HG03571 (cell line): ENCODE measurements around the gene CDT1.

Experiments
- ATAC-seq: cut with Tn5 transposase; IDR thresholded peaks from one replicate; pipeline ENCODE4 v1.9.1; 2021; ENCODE audit not compliant: unreplicated experiment

The CDT1 gene

DNA sequence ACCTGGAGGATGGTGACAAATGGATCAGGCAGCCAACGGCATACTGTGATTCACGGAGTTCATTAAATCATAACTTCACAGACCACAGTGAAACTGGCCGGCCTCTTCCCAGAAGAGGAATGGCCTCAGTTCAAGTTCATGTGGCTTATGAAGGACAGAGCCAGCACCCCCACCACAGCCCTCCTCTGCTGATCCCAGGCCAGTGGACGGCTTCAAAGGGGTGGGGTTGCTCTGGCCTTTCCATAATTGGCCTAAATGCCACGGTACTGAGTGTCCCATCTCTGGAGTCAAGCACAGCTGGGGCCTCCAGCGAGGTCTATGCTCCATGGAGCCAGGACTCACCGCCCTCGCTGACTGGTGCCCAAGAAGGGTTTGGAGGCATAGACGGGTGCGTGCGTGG is 31.8 kb downstream of the CDT1 start:
- ATAC-seq: no peak

GRCh38 chr16:88835818-88836217 is 32.2 kb downstream of the CDT1 start:
- ATAC-seq: no peak

GRCh38 chr16:88836791-88837190 is 33.2 kb downstream of the CDT1 start:
- no peak for ATAC-seq

- ATAC-seq: no peak
These were observed 34.2 kb downstream of the CDT1 start for GRCh38 chr16:88837806-88838205.

DNA sequence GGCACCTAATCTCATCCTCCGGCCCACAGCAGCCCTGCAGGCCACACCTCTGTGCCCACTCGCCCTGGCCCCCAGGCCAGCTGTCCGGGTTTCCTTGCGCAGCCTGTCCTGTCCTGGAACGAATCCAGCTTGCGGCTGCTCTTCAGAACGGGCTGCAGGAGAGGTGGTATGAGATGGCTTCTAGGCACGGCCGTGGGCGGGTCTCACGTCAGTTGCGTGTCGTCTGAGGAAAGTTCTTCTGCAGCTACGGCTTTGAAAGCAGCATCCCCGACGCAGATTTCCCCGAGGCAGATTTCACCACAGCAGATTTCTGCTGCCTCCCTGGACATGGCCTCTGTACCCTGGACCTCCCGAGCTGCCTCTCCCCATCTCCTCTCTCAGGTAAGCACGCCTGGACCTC is 35.0 kb downstream of the CDT1 start:
- no peak for ATAC-seq

DNA sequence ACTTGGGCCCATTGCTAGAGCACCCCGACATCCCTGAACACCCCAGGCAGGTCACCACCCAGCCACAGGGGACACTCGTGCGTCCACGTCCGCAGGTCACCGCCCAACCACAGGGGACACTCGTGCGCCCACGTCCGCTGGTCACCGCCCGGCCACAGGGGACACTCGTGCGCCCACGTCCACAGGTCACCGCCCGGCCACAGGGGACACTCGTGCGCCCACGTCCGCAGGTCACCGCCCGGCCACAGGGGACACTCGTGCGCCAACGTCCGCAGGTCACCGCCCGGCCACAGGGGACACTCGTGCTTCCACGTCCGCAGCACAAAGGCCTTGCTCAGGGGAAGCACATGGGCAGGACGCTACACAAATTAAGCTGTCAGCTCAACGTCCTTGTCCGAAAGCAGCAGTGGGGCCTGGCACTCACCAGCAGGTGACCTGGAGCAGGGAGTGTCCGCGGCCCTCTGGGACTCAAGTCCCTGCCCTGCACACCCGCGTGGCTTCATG is 35.5 kb downstream of the CDT1 start:
- ATAC-seq: no peak

DNA sequence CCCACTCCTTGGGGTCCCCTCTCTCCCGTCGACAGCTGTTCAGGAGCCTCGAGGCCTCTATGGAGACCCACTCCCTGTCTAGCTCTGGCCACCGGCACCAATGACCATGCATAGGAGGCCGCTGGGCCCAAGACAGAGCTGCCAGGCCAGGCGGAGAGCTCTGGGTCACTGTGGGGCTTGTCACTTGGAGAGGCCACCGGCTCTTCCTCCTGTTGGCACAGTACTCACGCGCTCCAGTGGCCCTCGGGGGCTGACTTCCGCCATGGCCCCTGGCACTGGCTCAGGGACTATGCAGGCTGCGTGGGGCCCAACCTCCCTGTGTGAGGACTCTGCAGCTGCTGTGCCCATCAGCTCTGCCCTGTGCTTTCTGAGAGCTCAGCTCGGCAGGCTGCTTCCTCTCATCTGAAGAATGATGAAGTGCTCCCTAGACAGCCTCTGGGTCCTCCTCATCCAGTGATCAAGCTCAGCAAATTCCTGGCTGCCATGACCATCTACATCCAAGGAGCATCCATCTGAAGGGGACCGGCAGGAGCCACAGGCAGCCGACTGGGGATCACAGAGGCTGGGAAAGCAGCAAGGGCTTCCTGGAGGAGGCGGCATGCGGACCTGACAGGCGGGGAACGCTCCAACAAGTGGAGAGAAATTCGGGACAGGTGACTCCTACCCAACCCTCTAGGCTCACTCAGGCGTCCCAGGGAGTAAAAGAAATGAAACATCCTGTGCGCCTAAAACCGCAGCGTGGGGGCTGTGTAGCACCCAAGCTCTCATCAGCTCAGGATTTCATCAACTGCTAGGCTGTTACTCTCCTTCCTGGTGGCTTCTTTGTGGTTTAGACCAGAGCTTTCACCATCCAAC is 36.4 kb downstream of the CDT1 start:
- ATAC-seq: no peak

GRCh38 chr16:88840600-88841215 is 37.1 kb downstream of the CDT1 start:
- no peak for ATAC-seq

DNA sequence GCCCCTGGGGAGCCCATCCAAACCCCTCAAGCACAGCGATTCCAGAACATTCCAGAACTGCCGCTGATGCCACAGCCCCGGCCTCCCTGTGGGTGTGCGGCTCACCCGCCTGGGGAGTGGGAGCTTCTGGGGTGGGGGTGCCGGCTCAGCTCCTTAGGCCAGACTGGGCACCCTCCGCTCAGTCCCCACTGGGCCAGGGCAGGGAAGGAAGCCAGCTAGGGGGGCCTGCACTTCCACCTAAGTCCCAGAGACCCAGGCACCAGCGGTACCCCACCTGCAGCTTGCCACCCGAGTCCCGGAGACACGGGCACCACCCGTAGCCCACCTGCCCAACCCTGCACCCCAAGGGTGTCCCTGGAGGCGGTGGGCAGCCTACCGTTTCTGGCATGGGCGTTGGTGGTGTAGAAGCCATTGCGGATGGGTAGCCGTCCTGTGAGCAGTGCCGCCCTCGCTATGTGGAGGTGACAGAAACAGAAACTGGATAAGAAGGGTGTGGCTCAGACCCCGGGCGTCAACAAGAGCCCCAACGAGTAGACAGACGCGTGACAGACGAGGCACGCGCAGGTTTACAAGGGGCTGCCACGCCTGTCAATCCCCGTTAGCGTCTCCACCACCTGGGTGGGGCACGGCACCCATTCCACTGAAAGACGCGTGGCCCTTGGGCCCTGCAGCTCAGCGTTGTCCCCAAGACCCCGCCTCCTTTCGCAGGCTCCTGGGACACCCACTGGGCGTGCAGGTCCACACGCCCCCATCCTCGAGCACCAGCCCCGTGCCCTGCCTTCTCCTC is 38.1 kb downstream of the CDT1 start:
- ATAC-seq: no peak

DNA sequence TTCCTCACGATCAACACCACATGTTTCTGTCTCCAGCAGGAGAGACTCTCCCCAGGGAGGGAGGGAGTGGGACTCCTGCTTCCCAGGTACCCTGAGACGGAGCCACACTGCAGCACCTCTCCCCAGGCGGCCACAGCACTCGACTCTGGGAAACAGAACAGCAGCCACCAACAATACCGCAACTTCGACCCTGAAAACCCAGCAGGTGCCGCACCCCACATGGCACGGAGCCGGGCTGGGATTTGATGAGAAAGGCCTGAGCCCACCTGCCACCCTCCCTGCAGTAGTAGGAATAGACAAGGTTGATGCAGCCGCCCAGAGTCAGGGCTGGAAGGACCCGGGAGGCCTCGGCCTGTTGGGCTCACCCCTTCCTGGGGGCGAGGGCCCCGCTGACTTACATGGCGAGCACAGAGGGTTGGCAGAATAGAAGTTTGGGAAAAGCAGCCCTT is 38.7 kb downstream of the CDT1 start:
- no peak for ATAC-seq

GRCh38 chr16:88842806-88843205 is 39.2 kb downstream of the CDT1 start:
- ATAC-seq: no peak

GRCh38 chr16:88843256-88843655 is 39.7 kb downstream of the CDT1 start:
- ATAC-seq: no peak

DNA sequence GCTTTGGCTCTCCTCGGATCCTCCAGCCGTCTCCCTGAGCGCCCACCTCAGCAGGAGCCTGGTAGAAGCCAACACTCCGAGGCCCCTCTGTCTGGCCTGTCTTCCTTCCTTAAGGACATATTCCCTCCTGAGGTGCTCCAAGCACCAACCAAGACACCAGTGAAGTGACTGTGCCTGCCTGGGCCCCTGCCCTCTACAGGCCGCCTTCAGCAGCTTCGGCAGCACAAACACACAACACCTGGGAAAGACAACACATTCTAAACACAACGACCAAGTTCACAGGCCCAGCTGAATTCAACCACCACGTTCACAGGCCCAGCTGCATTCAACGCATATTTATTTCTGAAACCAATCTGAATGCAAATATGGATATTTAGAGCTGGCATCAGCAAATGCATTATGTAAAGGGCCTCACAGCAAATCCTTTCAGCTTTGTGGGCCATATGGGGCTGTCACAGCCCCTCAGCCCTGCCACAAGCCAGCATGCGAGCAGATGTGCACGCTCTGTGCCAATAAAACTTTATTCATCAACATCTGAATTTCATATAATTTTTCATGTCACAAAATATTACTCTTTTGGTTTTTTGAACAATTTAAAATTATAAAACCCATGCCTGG is 40.9 kb downstream of the CDT1 start:
- no peak for ATAC-seq

DNA sequence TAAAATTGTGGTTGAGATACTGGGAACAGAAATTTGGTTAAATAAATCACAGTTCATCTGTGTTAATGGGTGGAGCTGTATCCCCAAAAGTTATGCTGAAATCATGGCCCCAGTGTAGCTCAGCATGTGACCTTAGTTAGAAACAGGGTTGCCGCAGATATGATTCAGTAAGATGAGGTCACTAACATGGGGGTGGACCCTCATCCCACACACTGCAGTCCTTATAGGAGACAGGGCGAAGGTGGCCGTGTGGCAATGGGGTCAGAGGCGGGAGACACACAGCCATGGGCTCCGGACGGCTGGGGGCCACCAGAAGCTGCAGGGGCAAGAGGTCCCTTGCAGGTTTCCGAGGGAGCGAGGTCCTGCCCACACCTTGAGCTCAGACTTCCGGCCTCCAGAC is 42.5 kb downstream of the CDT1 start:
- no peak for ATAC-seq

DNA sequence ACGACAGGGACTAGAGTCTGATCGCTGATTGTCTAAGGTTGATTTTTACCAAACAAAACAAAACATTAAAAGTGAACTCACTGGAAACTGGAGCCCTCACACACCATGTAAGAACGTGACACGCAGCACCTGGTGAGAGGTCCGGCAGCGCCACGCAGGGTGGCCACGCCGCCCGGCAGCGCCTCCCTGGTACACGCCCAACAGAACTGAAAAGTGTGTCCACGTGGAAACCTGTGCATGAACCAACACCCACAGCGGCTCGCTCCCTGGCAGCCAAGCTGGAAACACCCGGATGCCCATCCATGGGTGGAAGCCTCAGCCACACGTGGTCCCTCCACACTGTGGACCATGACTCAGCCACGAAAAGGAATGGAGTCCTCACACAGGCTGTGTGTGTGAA is 44.1 kb downstream of the CDT1 start:
- no peak for ATAC-seq

DNA sequence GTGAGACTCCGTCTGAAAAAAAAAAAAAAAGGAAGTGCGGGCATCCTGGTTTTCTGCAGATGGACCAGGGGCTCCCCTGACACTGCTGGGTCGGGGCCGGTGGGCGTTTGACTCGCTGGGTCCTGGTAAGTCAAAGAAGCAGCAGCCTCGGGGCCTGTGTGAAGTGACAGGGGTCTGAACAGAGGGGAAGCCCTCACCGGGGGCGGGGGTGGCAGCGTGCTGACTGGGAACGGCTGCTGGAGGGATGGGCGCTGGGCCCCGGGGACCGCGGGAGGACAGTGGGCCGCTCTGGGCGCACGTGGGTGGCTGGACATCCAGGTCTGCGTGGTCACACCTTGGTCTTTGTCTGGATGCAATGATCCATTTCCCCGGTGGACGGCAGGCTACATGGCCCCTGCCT is 45.0 kb downstream of the CDT1 start:
- no peak for ATAC-seq

- no peak for ATAC-seq
These were observed 47.1 kb downstream of the CDT1 start for GRCh38 chr16:88850531-88851199.

DNA sequence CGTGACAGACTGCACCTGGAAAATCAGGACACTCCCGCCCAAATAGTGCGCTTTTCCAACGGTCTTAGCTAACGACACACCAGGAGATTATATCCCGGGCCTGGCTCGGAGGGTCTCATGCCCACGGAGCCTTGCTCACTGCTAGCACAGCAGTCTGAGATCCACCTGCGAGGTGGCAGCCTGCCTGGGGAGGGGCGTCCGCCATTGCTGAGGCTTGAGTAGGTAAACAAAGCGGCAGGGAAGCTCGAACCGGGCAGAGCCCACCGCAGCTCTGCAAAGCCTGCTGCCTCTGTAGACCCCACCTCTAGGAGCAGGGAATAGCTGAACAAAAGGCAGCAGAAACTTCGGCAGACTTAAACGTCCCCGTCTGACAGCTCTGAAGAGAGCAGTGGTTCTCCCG is 48.0 kb downstream of the CDT1 start:
- ATAC-seq: no peak

GRCh38 chr16:88853325-88853941 is 49.8 kb downstream of the CDT1 start:
- no peak for ATAC-seq
